Thymus (tissue), 11 donors: Measurements from ENCODE around the gene GPR137. TPM values are rescaled to one million over a fixed set of nuclear protein-coding genes. Genes with fewer than 3 reads are reported as not detected.

ENCODE experiments used
- DNase-seq, 9 donors: peaks; one replicate each; pipeline ENCODE4 v3.0.0-alpha.2; 2013; ENCODE audit warnings: low spot score in 9 of 9, low read depth in 6 of 9, missing footprints in 1 of 9
- H3K27ac ChIP-seq, 2 donors: one replicate each; pipeline ENCODE4 v1.5.1; 2013; ENCODE audit warnings: control low read depth in 1 of 2, low read depth in 1 of 2, low read length in 1 of 2, mild to moderate bottlenecking in 1 of 2, moderate library complexity in 1 of 2
- H3K27me3 ChIP-seq, 2 donors: one replicate each; pipeline ENCODE4 v1.5.1; 2013; ENCODE audit warnings: low read length in 1 of 2; ENCODE audit not compliant: control insufficient read depth in 2 of 2, insufficient read depth in 1 of 2
- H3K36me3 ChIP-seq, 2 donors: one replicate each; pipeline ENCODE4 v1.5.1; 2013; ENCODE audit warnings: low read length in 1 of 2, mild to moderate bottlenecking in 1 of 2, moderate library complexity in 1 of 2; ENCODE audit not compliant: control insufficient read depth in 2 of 2, insufficient read depth in 2 of 2
- H3K4me1 ChIP-seq, 2 donors: one replicate each; pipeline ENCODE4 v1.5.1; 2013; ENCODE audit warnings: low read length in 2 of 2; ENCODE audit not compliant: control insufficient read depth in 2 of 2, insufficient read depth in 2 of 2
- H3K4me3 ChIP-seq, 2 donors: one replicate each; pipeline ENCODE4 v1.5.1; 2013; ENCODE audit warnings: low read length in 2 of 2, control low read depth in 1 of 2, mild to moderate bottlenecking in 1 of 2
- H3K9me3 ChIP-seq, 2 donors: one replicate each; pipeline ENCODE4 v1.5.1; 2013; ENCODE audit warnings: low read length in 1 of 2, mild to moderate bottlenecking in 1 of 2; ENCODE audit not compliant: control insufficient read depth in 2 of 2, insufficient read depth in 1 of 2
- WGBS: extraction: QIAGEN DNeasy Blood & Tissue Kit; methylation state at CpG from one replicate; pipeline ENCODE4 v1.1.7; 2013; 5-methylcytosine and 5-hydroxymethylcytosine counted together
- polyA plus RNA-seq: library from polyadenylated mRNA; stranded (reverse); fragments of 200-250 nt; gene quantifications from one replicate; pipeline ENCODE4 v1.2.3, GENCODE V29; 2013
- total RNA-seq: library from RNA; stranded (reverse); fragments of 120-200 nt; gene quantifications from one replicate; pipeline ENCODE4 v1.2.4, GENCODE V29; 2013
- donor health status: healthy.

The GPR137 gene
- total and polyA plus RNA-seq, 2 donors, result 7.3 to 18.5 TPM

DNA sequence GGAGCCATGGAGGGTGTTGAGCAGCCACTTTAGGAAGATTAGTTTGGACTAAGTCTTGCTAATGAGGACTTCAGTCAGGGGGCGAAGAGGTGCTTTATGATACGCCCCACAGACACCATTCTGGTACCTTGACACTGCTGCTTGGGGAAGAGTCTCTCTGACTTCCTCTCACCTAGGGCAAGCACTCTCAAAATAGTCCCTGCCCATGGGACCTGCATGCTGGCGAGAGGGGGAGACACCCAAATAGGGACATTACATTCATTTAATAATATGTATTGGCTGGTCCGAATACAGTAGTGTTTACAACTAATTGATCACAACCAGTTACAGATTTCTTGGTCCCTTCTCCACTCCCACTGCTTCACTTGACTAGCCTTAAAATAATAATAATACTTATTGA is 10.1 kb downstream of the GPR137 start:
- no peaks in the 10 kb centered on the region for H3K36me3 ChIP-seq
- H3K4me1 ChIP-seq, result peaks cover 4 to 24% of the 10 kb centered on the region in 2 donors
- no peak for DNase-seq
- H3K27ac ChIP-seq, result no peak overlapping the region
- WGBS, result 97% methylated on average over 4 of the region's 4 CpGs
- no peak overlapping the region for H3K4me3 ChIP-seq
- peaks cover 0 to 15% of the 10 kb centered on the region in 2 donors for H3K9me3 ChIP-seq
- H3K27me3 ChIP-seq, result peaks cover 90 to 100% of the 10 kb centered on the region in 2 donors

DNA sequence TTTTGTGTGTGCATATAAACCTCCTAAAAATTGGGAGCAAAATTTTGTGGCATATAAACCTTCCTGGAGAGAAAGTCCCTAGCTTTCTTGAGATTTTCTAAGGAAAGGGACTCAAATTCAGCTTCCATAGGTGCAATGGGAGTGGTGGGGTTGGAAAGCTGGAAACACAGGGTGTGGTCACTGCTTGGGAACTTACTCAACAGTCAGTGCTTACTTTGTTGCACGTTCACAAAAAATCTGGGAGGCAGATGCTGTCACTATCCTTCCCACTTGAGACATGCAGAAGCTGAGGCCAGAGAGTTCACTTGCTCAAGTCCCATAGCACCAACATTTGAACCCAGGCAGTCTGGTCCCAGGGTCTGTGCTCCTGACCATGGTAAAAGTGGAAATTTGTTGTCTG is 10.6 kb downstream of the GPR137 start:
- H3K27me3 ChIP-seq, result peaks cover 90 to 100% of the 10 kb centered on the region in 2 donors

DNA sequence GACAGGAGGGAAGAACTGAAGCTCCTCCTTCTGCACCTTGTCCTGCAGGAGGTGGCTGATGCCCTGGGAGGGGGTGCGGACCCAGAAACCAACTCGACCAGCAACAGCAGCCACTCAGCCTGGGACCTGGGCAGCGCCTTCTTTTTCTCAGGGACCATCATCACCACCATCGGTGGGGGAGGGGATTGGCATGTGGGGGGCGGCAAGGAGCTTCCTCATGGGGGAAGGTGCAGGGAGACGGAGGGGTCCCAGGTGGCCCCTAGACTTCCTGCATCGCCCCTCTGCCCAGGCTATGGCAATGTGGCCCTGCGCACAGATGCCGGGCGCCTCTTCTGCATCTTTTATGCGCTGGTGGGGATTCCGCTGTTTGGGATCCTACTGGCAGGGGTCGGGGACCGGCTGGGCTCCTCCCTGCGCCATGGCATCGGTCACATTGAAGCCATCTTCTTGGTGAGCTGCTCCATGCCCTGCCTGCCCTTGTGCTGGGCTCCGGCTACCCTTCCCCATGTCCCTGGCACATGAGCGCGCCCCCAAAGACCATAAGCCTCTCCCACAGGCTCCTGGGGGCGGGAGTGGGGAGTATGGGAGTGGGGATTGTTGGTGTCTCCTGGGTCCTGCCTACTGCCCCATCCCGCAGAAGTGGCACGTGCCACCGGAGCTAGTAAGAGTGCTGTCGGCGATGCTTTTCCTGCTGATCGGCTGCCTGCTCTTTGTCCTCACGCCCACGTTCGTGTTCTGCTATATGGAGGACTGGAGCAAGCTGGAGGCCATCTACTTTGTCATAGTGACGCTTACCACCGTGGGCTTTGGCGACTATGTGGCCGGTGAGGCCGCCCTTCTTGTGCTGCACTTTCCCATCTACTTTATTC is 11.4 kb downstream of the GPR137 start:
- Histone ChIP-seq H3K4me1 (peaks cover 6 to 26% of the 10 kb centered on the region in 2 donors), H3K4me3 (no peak overlapping the region), H3K9me3 (peaks cover 0 to 21% of the 10 kb centered on the region in 2 donors), H3K36me3 (no peaks in the 10 kb centered on the region), H3K27me3 (peaks cover 90 to 100% of the 10 kb centered on the region in 2 donors), H3K27ac (no peak overlapping the region)
- WGBS, result 15% methylated on average over 34 of the region's 34 CpGs
- no peak for DNase-seq

More for the DNA sequence above, 10.6 kb downstream of the GPR137 start:
- peaks cover 0 to 16% of the 10 kb centered on the region in 2 donors for H3K9me3 ChIP-seq
- H3K36me3 ChIP-seq, result no peaks in the 10 kb centered on the region
- no peak overlapping the region for H3K4me3 ChIP-seq
- peaks cover 9 to 26% of the 10 kb centered on the region in 2 donors for H3K4me1 ChIP-seq
- DNase-seq, result no peak
- no peak overlapping the region for H3K27ac ChIP-seq
- 79% methylated on average over 1 of the region's 1 CpG for WGBS

DNA sequence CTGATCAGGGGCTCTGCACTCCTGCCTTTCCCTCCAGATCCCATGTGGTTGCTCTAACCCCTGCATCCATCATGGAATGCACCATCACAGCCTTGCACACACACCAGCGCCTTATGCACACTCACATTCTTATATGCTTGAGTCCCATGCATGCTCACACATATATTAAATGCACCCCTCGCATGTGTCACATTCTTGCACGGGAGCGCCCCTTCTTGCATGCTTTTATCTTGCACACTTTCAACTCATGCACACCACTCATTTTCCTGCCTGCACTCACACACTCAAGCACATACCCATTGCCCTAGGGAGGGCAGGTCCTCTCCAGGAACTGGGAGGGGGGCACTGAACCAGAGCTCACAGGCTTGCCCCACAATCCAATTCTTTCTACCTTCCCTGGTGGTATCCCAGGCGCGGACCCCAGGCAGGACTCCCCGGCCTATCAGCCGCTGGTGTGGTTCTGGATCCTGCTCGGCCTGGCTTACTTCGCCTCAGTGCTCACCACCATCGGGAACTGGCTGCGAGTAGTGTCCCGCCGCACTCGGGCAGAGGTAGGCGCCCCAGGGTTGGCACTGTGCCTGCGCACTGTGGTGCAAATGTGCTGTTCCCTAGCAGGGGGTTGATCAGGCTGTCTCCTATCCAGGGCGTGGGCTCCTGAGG is 12.2 kb downstream of the GPR137 start:
- Histone ChIP-seq H3K4me1 (peaks cover 5 to 23% of the 10 kb centered on the region in 2 donors), H3K36me3 (no peaks in the 10 kb centered on the region), H3K9me3 (peaks cover 0 to 21% of the 10 kb centered on the region in 2 donors), H3K27me3 (peaks cover 83 to 100% of the 10 kb centered on the region in 2 donors), H3K4me3 (no peak overlapping the region), H3K27ac (no peak overlapping the region)
- 32% methylated on average over 18 of the region's 18 CpGs for WGBS
- no peak for DNase-seq

DNA sequence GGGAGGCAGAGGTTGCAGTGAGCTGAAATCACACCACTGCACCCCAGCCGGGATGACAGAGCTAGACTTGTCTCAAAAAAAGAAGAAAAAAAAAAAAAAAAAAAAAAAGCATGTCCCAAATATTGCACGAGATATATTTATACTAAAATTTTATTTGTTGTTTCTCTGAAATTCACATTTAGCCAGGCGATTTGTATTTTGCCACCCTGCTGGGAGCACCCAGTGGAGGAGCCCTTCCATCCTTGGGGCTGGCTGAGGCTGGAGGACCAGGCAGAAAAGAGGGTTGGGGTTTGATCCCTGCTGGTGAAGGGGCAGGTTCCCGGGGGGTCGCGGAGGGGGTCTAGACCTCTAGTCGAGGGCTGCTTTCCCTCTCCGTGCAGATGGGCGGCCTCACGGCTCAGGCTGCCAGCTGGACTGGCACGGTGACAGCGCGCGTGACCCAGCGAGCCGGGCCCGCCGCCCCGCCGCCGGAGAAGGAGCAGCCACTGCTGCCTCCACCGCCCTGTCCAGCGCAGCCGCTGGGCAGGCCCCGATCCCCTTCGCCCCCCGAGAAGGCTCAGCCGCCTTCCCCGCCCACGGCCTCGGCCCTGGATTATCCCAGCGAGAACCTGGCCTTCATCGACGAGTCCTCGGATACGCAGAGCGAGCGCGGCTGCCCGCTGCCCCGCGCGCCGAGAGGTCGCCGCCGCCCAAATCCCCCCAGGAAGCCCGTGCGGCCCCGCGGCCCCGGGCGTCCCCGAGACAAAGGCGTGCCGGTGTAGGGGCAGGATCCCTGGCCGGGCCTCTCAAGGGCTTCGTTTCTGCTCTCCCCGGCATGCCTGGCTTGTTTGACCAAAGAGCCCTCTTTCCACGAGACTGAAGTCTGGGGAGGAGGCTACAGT is 13.6 kb downstream of the GPR137 start:
- no peak for DNase-seq
- peak overlapping the region in 1 of 2 donors; percentile 21 for H3K27ac ChIP-seq
- H3K36me3 ChIP-seq, result no peaks in the 10 kb centered on the region
- H3K4me3 ChIP-seq, result peak overlapping the region in 1 of 2 donors; percentile 11
- H3K4me1 ChIP-seq, result peaks cover 7 to 28% of the 10 kb centered on the region in 2 donors
- 4% methylated on average over 60 of the region's 60 CpGs for WGBS
- peaks cover 0 to 23% of the 10 kb centered on the region in 2 donors for H3K9me3 ChIP-seq
- H3K27me3 ChIP-seq, result peaks cover 74 to 100% of the 10 kb centered on the region in 2 donors

DNA sequence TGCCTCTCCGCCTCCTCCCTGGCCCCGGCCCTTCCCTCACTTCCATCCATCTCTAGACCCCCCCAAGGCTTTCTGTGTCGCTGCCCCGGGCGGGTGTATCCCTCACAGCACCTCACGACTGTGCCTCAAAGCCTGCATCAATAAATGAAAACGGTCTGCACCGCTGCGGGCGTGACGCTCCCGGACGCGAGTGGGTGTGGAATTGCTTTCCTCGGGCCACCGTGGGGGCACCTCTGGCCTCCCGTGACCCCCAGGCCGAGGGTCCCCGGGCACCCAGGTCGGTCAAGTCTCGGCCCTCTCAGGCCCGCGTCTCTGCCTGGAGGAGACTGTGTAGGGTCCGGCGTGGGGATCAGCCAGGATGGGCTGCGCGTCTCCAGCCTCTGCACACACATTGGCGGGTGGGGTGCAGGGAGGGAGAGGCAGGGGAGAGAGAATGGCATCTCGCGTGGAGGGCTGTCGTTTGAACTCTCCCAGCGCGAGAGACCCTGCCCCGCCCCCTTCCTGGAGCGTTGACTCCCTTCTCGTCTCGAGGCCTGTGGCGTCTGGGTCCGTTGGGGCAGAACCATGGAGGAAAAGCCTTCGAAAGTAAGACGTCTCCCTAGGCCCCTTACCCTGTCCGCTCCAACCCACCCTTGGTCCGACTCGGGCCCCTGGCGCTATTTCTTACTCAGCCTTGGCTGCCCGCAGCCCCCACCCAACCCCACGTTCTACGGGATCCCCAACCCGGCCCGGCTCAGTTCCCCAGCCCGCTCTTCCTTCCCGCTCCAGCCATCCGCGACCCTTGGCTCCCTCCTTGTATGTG is 14.4 kb downstream of the GPR137 start, which contains the start of gene CATSPERZ:
CATSPERZ (plus strand) TSS at position 512 of the 802 bp plus-strand sequence; CDS start at position 565, 53 bp downstream.
- H3K4me3 ChIP-seq, result peak within 1 kb of the TSS in 1 of 2 donors; percentile 14
- peak in 1 of 9 donors; percentile 40 for DNase-seq
- peaks cover 70 to 91% of the 10 kb centered on the region in 2 donors for H3K27me3 ChIP-seq
- no peaks in the 10 kb centered on the region for H3K36me3 ChIP-seq
- peak within 1 kb of the TSS in 1 of 2 donors; percentile 21 for H3K27ac ChIP-seq
- WGBS, result 7% methylated on average over 54 of the region's 54 CpGs
- peaks cover 0 to 25% of the 10 kb centered on the region in 2 donors for H3K9me3 ChIP-seq
- peaks cover 7 to 34% of the 10 kb centered on the region in 2 donors for H3K4me1 ChIP-seq

DNA sequence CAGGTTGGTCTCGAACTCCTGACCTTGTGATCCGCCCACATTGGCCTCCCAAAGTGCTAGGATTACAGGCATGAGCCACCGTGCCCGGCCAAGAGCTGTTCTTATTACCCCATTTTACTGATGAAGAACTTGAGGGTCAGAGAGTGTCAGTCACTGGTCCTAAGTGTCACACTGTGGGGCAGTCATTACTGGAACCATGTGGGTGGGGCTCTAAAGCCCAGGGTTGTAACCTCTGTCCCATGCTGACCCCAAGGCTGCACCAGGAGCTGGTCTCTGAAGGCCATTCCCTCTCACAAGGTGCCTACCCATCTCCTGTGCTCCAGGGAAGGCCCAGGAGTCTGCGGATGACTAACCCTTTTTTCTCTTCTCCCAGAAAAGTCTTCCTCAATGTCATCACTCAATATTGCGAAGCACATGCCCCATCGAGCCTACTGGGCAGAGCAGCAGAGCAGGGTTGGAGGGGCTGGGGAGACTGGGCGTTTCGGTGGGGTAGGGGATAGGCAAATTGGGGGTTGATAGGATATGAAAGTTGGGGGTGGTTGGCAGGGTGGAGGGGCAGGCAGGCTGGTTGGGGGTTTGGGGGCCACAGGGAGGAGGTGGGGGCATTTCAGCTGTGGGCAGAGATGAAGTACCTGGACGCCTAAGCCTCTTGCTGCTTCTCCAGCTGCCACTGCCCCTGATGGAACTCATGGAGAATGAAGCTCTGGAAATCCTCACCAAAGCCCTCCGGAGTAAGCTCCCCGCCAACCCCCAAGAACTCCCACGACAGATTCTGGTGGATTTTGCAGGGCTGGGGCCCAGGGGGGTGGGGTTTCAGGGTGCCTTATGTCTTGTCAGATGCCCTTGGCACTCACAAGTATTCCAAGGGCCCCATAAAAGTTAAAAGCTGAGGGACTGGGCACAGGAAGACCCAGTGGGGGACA is 17.7 kb downstream of the GPR137 start:
- Histone ChIP-seq H3K9me3 (peaks cover 0 to 25% of the 10 kb centered on the region in 2 donors), H3K27me3 (peaks cover 38 to 58% of the 10 kb centered on the region in 2 donors), H3K36me3 (peaks cover 10% of the 10 kb centered on the region in 2 donors), H3K4me1 (peaks cover 15 to 36% of the 10 kb centered on the region in 2 donors), H3K4me3 (no peak overlapping the region), H3K27ac (no peak overlapping the region)
- DNase-seq, result no peak
- WGBS, result 90% methylated on average over 13 of the region's 13 CpGs
